ENCODE measurements around the gene TMEM253.

TMEM253 gene

GRCh38 chr14:21145437-21145836 is 44.6 kb downstream of the TMEM253 start:
- Histone ChIP-seq H3K27me3 (ENCODE audit: control insufficient read depth, insufficient read depth, low read length) (no peaks in the 10 kb centered on the region), H3K27ac (ENCODE audit: low read depth, low read length) (no peak overlapping the region), H3K4me1 (ENCODE audit: control insufficient read depth, insufficient read depth, low read length) (no peaks in the 10 kb centered on the region), H3K9me3 (ENCODE audit: control insufficient read depth, insufficient read depth, low read depth, low read length) (peaks cover 5% of the 10 kb centered on the region), H3K4me3 (ENCODE audit: low read depth, low read length) (no peak overlapping the region), H3K36me3 (ENCODE audit: control insufficient read depth, insufficient read depth, low read length) (no peaks in the 10 kb centered on the region), H3K9ac (ENCODE audit: low read length) (no peak overlapping the region)

GRCh38 chr14:21149641-21150367 is 48.9 kb downstream of the TMEM253 start:
- H3K36me3 ChIP-seq (ENCODE audit: control insufficient read depth, insufficient read depth, low read length), result no peaks in the 10 kb centered on the region
- peaks cover 5% of the 10 kb centered on the region for H3K9me3 ChIP-seq (ENCODE audit: control insufficient read depth, insufficient read depth, low read depth, low read length)
- H3K9ac ChIP-seq (ENCODE audit: low read length), result no peak overlapping the region
- H3K27me3 ChIP-seq (ENCODE audit: control insufficient read depth, insufficient read depth, low read length), result peaks cover under 1% of the 10 kb centered on the region; the same call in 1 of the 2 replicates
- H3K4me3 ChIP-seq (ENCODE audit: low read depth, low read length), result no peak overlapping the region
- no peaks in the 10 kb centered on the region for H3K4me1 ChIP-seq (ENCODE audit: control insufficient read depth, insufficient read depth, low read length)
- H3K27ac ChIP-seq (ENCODE audit: low read depth, low read length), result no peak overlapping the region

Measured in HUES6 (cell line).